ENCODE data around the gene SCG5.

- no peak for TF ChIP-seq CREB5 (CRISPR knock-in tag; IDR thresholded peaks at IDR 0.05; ENCODE audit: low read depth)
- TF ChIP-seq ZNF565 (CRISPR knock-in tag; conservative IDR thresholded peaks at IDR 0.05; ENCODE audit: low read depth) = no peak
- TF ChIP-seq OSR1 (CRISPR knock-in tag; IDR thresholded peaks at IDR 0.05) = no peak
- TF ChIP-seq BACH2 (CRISPR knock-in tag; IDR thresholded peaks at IDR 0.05; ENCODE audit: borderline replicate concordance) = no peak
- no peak for TF ChIP-seq PPARA (CRISPR knock-in tag; IDR thresholded peaks at IDR 0.05; ENCODE audit: borderline replicate concordance)
Observed at GRCh38 chr15:32646291-32646690, 4.8 kb downstream of the SCG5 start.

All from SK-N-SH treated with all-trans-retinoic acid at 6 μM for 48 hours (cell line).